NCI-H1048 (cell line): ENCODE measurements around the gene CNGB1.
"Not testable (repeated sequence)": the region's sequence is repeated elsewhere in the genome, so short reads cannot be mapped to it uniquely, and the experiment has no call there.

Experiments
- DNase-seq: peaks from one replicate; lab custom pipeline; 2025; lab: John Stamatoyannopoulos, UW

CNGB1 gene

GRCh38 chr16:57952909-57953308 lies 18.0 kb downstream of the CNGB1 start:
- DNase-seq = no peak

- no peak for DNase-seq
Observed at GRCh38 chr16:57951204-57951960, 19.5 kb downstream of the CNGB1 start.

- no peak for DNase-seq
Observed at GRCh38 chr16:57950382-57950781, 20.5 kb downstream of the CNGB1 start.

DNA sequence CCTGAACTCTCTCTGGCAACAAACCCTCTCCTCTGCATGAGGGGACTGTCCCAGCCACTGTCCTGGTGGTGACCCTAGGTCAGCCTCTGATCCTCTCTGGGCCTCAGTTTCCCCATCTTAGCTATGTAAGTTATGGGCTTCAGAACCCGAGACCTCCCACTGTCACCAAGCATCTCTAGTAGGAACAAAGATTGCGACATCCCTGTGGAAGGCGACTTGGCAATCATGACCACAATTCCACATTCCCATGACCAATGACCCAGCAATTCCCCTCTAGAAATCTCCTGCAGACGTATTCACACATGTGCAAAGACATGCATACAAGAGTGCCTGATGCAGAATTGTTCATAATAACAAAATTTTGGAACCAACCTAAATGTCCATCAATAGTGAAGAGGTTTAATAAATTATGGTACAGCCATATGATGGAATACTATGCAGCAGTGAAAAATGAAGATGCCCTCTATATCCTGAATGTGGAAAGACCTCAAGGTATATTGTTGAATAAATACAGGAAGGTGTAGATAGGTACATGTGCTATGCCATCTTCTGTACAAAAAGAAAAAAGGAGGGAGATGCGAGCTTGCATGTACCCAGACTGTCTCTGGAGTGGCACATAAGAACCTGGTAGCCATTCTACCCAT lies 21.2 kb downstream of the CNGB1 start:
- DNase-seq = no peak

- no peak for DNase-seq
Observed at GRCh38 chr16:57949013-57949412, 21.9 kb downstream of the CNGB1 start.

GRCh38 chr16:57948027-57948426 lies 22.9 kb downstream of the CNGB1 start:
- no peak for DNase-seq

DNA sequence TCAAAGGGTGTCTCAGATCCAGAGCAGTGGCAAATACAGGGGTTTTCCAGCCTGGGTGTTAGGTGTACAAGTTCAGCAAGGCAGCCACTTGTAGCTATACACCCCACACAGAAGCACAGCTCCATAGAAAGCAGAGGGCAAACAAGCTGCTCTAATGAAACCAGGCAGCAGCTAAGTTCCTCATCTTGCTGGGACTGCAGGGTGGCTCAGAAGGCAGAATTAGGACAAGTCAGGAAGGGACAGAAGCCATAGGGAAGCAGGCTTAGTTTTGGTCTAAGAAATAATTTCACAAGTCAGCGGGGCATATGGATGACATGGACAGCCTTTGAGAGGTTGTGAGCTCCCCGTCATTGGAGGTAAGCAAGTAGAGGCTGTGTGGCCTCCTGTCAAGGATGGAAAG lies 23.7 kb downstream of the CNGB1 start:
- no peak for DNase-seq

- no peak for DNase-seq
Observed at GRCh38 chr16:57946181-57946801, 24.6 kb downstream of the CNGB1 start.

DNA sequence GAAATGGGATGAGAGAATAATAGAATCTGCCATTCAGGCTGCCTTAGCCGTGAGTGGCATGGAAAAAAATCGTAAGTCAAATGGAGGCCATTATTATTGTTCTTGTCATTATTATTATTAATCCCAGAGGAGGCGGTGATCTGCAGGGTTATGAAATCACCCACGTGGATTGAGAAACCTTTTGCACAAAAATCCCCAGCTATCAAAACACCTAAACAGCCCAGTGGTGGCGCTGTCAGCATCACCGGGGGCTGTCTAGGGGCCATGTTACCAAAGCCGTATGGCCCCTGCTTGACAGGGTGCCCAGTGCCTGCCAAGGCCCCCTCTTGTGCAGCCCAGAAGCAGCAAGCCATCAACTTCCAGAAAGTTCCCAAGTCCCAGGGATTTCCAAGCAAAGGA lies 25.2 kb downstream of the CNGB1 start:
- no peak for DNase-seq

- no peak for DNase-seq
Observed at GRCh38 chr16:57944970-57945739, 25.8 kb downstream of the CNGB1 start.

- not testable (repeated sequence) for DNase-seq
Observed at GRCh38 chr16:57943381-57943780, 27.5 kb downstream of the CNGB1 start.

GRCh38 chr16:57941901-57942300 lies 29.0 kb downstream of the CNGB1 start:
- DNase-seq = not testable (repeated sequence)

- no peak for DNase-seq
Observed at GRCh38 chr16:57941016-57941664, 29.8 kb downstream of the CNGB1 start.

DNA sequence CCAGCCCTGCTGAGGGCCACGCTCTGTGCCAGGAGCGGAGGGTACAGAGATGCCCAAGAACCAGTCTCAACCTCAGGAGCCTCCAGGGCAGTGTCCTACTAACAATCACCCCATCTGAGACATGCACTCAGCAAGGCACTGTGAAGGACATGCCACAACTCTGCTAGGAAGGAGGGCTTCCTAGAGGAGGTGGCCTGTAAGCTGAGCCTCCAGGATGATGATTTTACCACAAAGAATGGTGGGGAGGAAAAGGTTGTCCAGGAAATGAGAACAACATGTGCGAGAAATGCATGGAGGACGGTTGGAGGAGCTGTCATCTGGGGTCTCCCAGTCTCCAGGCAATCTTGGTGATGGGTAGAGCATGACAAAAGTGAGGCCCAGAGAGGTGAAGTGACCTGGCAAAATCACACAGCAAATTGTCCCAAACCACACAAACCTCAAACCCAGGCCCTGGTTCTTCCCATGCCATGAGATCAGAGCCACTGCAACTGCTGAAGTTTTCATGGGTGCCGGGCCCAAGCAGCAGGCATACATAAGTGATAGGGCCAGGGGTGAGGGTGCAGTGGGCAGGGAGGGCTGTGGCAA lies 30.5 kb downstream of the CNGB1 start:
- DNase-seq = no peak

DNA sequence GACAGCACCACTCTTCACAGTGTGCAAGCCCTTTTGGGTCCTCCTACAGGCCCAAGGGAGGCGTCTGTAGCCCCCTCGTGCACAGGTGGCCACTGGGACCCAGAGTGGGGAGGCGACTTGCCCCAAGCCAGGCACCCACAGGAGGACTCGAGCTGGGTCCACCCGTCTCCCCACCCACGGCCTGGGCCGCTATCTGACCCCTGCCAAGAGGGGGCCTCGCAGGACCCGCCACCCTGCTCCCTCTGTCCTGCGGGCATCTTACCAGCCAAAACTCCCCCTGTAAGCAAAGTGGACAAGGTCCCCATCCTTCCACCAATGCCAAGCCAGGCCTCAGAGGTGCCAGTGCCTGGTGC lies 31.1 kb downstream of the CNGB1 start:
- no peak for DNase-seq

DNA sequence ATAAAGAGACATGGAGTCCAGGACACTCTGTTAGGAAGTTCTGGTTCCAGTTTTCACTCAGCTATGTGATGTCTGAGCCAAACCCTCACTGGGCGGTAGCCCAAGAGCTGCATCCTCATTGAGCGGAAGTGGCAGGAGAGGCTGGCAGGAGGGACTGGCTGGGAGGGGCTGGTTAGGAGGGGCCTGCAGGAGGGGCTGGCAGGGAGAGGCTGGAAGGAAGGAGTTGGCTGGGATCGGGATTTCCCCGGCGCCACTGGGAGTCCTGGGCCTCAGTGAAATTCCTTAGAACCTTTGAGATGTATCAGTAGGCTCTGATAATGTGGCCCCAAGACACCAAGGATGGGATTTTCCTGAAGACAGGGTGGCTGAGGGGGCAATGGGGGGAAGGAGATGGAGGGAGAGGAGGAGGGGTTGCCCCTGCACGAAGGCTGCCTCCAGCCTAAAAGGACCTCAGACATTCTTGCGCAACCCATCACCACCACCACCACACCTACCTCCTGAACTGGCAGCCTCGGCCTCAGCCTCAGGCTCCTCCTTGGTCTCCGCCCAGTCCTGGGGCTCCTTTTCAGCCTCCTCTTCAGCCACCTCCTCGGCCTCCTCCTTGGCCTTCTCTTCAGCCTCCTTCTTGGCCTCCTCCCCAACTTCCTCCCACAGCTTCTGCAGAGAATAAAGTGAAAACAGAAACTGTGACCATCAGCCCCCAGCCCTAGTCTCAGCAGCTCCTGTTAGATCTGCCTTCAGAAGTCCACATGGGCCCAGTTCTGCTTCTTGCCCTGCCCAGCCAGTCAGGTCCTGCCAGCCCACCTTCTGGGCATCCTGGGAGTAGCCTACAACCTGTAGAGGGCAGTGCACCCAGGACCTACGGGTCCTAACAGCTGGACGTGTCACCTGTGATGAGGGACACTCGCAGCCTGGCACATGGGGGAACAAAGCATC lies 31.7 kb downstream of the CNGB1 start:
- no peak for DNase-seq

DNA sequence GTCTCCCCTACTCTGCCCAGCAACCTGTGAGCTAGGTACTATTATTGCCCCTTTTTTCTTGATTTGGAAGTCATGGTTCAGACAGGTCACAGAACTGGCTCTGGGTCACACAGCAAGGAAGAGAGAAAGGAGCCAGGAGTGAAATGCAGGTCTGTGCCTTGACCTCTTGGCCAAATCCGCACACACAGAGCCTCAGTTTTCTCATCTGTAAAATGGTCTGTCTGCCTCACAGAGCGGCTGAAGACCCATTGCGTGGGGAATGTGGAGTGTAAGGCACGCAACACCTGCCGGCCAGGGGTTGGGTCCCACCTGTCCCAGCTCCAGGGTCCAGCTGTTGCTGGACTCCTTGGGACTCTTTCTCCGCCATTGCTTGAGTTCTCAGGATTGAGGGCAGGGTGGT lies 32.4 kb downstream of the CNGB1 start:
- DNase-seq = no peak

GRCh38 chr16:57937861-57938260 lies 33.1 kb downstream of the CNGB1 start:
- DNase-seq = no peak

DNA sequence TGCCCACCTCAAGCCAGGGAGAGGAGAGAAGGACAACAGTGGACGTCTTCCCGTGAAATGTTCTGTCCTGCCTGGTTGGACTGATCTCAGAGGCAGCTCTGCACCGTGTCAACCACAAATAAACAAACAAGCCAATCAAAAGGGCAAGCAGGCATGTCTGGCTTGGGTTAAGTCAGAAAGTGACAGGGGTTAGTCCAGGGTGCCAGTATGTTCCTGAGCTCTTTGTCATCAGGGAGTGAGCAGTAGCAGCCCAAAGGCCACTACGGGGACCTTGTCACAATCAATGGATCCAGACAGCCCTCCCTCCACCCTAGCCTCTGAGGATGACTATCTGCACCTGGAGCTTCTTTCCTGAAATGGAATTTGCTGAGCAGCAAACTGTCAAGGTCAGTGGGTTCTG lies 35.0 kb downstream of the CNGB1 start:
- DNase-seq = no peak

GRCh38 chr16:57930533-57930932 lies 40.4 kb downstream of the CNGB1 start:
- DNase-seq = no peak

DNA sequence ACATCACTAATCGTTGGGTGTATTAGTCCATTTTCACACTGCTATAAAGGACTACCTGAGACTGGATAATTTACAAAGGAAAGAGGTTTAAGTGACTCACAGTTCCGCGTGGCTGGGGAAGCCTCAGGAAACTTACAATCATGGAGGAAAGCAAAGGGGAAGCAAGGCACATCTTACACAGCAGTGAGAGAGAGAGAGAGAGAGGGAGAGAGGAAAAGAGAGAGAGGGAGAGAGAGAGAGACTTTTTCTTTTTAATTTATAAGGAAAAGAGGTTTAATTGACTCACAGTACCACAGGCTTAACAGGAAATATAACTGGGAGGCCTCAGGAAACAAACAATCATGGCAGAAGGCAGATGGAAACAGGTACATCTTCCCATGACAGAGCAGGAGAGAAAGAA lies 41.7 kb downstream of the CNGB1 start:
- DNase-seq = no peak
